ENCODE measurements around the gene PLXDC2. TPM values are rescaled to one million over a fixed set of nuclear protein-coding genes. Genes with fewer than 3 reads are reported as not detected.

Gene PLXDC2
- total and polyA plus RNA-seq, 2 donors (not counting 1 experiment from before 2014, with no cell fraction given), result 0.07 TPM

DNA sequence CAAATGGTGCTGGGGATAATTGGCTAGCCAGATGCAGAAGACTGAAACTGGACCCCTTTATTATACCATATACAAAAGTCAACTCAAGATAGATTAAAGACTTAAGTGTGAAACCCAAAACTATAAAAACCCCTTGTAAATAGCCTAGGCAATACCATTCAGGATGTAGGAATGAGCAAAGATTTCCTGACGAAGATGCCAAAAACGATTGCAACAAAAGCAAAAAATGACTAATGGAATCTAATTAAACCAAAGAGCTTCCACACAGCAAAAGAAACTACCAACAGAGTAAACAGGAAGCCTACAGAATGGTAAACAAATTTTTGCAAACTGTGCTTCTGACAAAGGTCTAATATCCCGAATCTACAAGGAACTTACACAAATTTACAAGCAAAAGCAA is 30.9 kb upstream of the PLXDC2 start:
- H3K27ac ChIP-seq (ENCODE audit: low read length in 2 of 2), result no peak overlapping the region
- WGBS (ENCODE audit: insufficient coverage), result 100% methylated on average over 1 of the region's 3 CpGs
- H3K27ac Mint-ChIP-seq, result no peak overlapping the region
- no peak for DNase-seq
- no peaks in the 10 kb centered on the region for H3K9me3 Mint-ChIP-seq (ENCODE audit: insufficient read depth)
- H3K27me3 Mint-ChIP-seq, result no peaks in the 10 kb centered on the region
- H3K79me2 ChIP-seq (ENCODE audit: control insufficient read depth, insufficient read depth, low read length), result no peaks in the 10 kb centered on the region
- no peaks in the 10 kb centered on the region for H3K36me3 ChIP-seq (replicated peaks in 1 of 2; ENCODE audit: control extremely low read depth in 1 of 2, control insufficient read depth in 1 of 2, extremely low read depth in 1 of 2, insufficient read depth in 2 of 2, low read length in 1 of 2)
- H2AFZ ChIP-seq (ENCODE audit: insufficient read depth, low read depth, low read length, poor library complexity, severe bottlenecking), result no peak overlapping the region
- POLR2A ChIA-PET, result no interaction called here
- no peaks in the 10 kb centered on the region for H3K4me1 ChIP-seq (ENCODE audit: control insufficient read depth in 2 of 2, insufficient read depth in 2 of 2, low read length in 2 of 2)
- no peaks in the 10 kb centered on the region for H3K9me3 ChIP-seq (ENCODE audit: control extremely low read depth in 1 of 3, control insufficient read depth in 2 of 3, insufficient read depth in 1 of 3, low read length in 2 of 3)
- no peaks in the 10 kb centered on the region for H4K20me1 ChIP-seq (ENCODE audit: control insufficient read depth, insufficient read depth, low read length, poor library complexity, severe bottlenecking)
- no peak overlapping the region for H3K4me2 ChIP-seq (replicated peaks; ENCODE audit: low read depth, low read length, poor library complexity, severe bottlenecking)
- CTCF ChIA-PET, result no interaction called here
- H3K4me3 Mint-ChIP-seq, result no peak overlapping the region
- H3K27me3 ChIP-seq (replicated peaks in 1 of 4; ENCODE audit: control extremely low read depth in 1 of 4, control insufficient read depth in 3 of 4, insufficient read depth in 4 of 4, low read length in 3 of 4), result no peaks in the 10 kb centered on the region
- H3K4me1 Mint-ChIP-seq, result no peaks in the 10 kb centered on the region
- no peak for ATAC-seq (ENCODE audit: low read depth)
- intact Hi-C loops (cut with micrococcal nuclease), result no loop called here
- no peak overlapping the region for H3K9ac ChIP-seq (ENCODE audit: low read length)
- H3K4me3 ChIP-seq (ENCODE audit: control extremely low read depth in 1 of 5, extremely low read depth in 1 of 5, insufficient read depth in 1 of 5, low read depth in 2 of 5, low read length in 4 of 5), result no peak overlapping the region
- TF ChIP-seq EZH2 (IDR thresholded peaks at IDR 0.05; ENCODE audit: borderline replicate concordance, insufficient read depth, low read depth, low read length, poor library complexity, severe bottlenecking) (no peak), CTCF (IDR thresholded peaks at IDR 0.05) (no peak)

- H3K4me2 ChIP-seq (replicated peaks; ENCODE audit: low read depth, low read length, poor library complexity, severe bottlenecking), result no peak overlapping the region
- Mint-ChIP-seq H3K27ac (no peak overlapping the region), H3K27me3 (no peaks in the 10 kb centered on the region), H3K9me3 (ENCODE audit: insufficient read depth) (no peaks in the 10 kb centered on the region), H3K4me1 (no peaks in the 10 kb centered on the region), H3K4me3 (no peak overlapping the region)
- ChIA-PET CTCF (no interaction called here), POLR2A (no interaction called here)
- DNase-seq (no peak), ATAC-seq (ENCODE audit: low read depth) (no peak)
- no peaks in the 10 kb centered on the region for H3K36me3 ChIP-seq (replicated peaks in 1 of 2; ENCODE audit: control extremely low read depth in 1 of 2, control insufficient read depth in 1 of 2, extremely low read depth in 1 of 2, insufficient read depth in 2 of 2, low read length in 1 of 2)
- no peak overlapping the region for H3K4me3 ChIP-seq (ENCODE audit: control extremely low read depth in 1 of 5, extremely low read depth in 1 of 5, insufficient read depth in 1 of 5, low read depth in 2 of 5, low read length in 4 of 5)
- H3K79me2 ChIP-seq (ENCODE audit: control insufficient read depth, insufficient read depth, low read length), result no peaks in the 10 kb centered on the region
- no peaks in the 10 kb centered on the region for H3K4me1 ChIP-seq (ENCODE audit: control insufficient read depth in 2 of 2, insufficient read depth in 2 of 2, low read length in 2 of 2)
- no peaks in the 10 kb centered on the region for H3K9me3 ChIP-seq (ENCODE audit: control extremely low read depth in 1 of 3, control insufficient read depth in 2 of 3, insufficient read depth in 1 of 3, low read length in 2 of 3)
- H3K27me3 ChIP-seq (replicated peaks in 1 of 4; ENCODE audit: control extremely low read depth in 1 of 4, control insufficient read depth in 3 of 4, insufficient read depth in 4 of 4, low read length in 3 of 4), result no peaks in the 10 kb centered on the region
- no peak overlapping the region for H2AFZ ChIP-seq (ENCODE audit: insufficient read depth, low read depth, low read length, poor library complexity, severe bottlenecking)
- no CpG with 5 or more reads among the region's 3 CpGs for WGBS (ENCODE audit: insufficient coverage)
- no peak overlapping the region for H3K9ac ChIP-seq (ENCODE audit: low read length)
- intact Hi-C loops (cut with micrococcal nuclease), result no loop called here
- TF ChIP-seq EZH2 (IDR thresholded peaks at IDR 0.05; ENCODE audit: borderline replicate concordance, insufficient read depth, low read depth, low read length, poor library complexity, severe bottlenecking) (no peak), CTCF (IDR thresholded peaks at IDR 0.05) (peak; percentile 72)
- no peaks in the 10 kb centered on the region for H4K20me1 ChIP-seq (ENCODE audit: control insufficient read depth, insufficient read depth, low read length, poor library complexity, severe bottlenecking)
- H3K27ac ChIP-seq (ENCODE audit: low read length in 2 of 2), result no peak overlapping the region
Measured at GRCh38 chr10:19788075-19788686, 28.1 kb upstream of the PLXDC2 start.

Data from B cell (primary cell).